Activated naive CD4-positive, alpha-beta T cell treated with anti-CD3 and anti-CD28 coated beads for 36 hours (primary cell): ENCODE results near the gene TRPM2. TPM values are rescaled to one million over a fixed set of nuclear protein-coding genes. Genes with fewer than 3 reads are reported as not detected.
"Not testable (repeated sequence)": the region's sequence is repeated elsewhere in the genome, so short reads cannot be mapped to it uniquely, and the experiment has no call there.

Experiments used
- CTCF ChIA-PET: fragments of 350-600 bp; sonication (Branson Sonifier 250); formaldehyde crosslinking; loops from one replicate; lab custom pipeline; 2021; ENCODE audit warnings: antibody characterized with exemption; lab: Charles Lee
- DNase-seq: peaks from one replicate; pipeline ENCODE4 v3.0.0-alpha.2; 2020
- H3K27ac Mint-ChIP-seq: one replicate; pipeline ENCODE4 v1.8.0; 2021; ENCODE audit warnings: mild to moderate bottlenecking, mixed read lengths
- H3K27me3 Mint-ChIP-seq: one replicate; pipeline ENCODE4 v1.8.0; 2021; ENCODE audit warnings: low read depth, mixed read lengths
- H3K36me3 Mint-ChIP-seq: one replicate; pipeline ENCODE4 v1.8.0; 2021; ENCODE audit warnings: low read depth, mixed read lengths
- H3K4me1 Mint-ChIP-seq: one replicate; pipeline ENCODE4 v1.8.0; 2021; ENCODE audit warnings: low read depth, mixed read lengths
- H3K4me3 Mint-ChIP-seq: one replicate; pipeline ENCODE4 v1.8.0; 2021; ENCODE audit warnings: mild to moderate bottlenecking, moderate library complexity, mixed read lengths
- H3K9me3 Mint-ChIP-seq: one replicate; pipeline ENCODE4 v1.8.0; 2021; ENCODE audit warnings: mixed read lengths
- intact Hi-C: fragments of 100-400 bp; cut with micrococcal nuclease; formaldehyde crosslinking; loops from one replicate; pipeline ENCODE4 v1.15.1; 2023
- total RNA-seq, 2 experiments: library from RNA; stranded (reverse); gene quantifications; one replicate each; pipeline ENCODE4 v1.2.3, GENCODE V29; 2021

Gene TRPM2
- total RNA-seq, 2 experiments from 2014 or later, result 2.5 to 3.5 TPM

DNA sequence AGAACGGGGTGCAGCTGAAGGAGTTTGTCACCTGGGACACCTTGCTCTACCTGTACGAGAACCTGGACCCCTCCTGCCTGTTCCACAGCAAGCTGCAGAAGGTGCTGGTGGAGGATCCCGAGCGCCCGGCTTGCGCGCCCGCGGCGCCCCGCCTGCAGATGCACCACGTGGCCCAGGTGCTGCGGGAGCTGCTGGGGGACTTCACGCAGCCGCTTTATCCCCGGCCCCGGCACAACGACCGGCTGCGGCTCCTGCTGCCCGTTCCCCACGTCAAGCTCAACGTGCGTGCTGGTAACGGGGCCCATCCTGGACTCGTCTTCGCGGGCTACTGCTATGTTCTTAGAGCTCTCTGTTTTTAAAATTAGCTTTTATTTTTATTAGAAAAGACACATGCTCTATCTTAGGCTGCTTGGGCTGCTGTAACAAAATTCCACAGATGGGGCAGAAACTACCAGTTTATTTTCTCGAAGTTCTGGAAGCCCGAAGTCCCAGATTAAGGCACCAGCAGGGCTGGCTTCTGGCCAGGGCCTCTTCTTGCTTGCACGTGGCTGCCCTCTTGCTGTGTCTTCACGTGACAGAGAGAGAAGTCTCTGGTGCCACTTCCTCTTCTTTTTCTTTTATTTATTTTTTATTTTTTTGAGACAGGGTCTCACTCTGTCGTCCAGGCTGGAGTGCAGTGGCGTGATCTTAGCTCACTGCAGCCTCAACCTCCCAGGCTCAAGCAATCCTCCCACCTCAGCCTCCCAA lies 38.1 kb downstream of the TRPM2 start:
- Mint-ChIP-seq H3K27ac (no peak overlapping the region), H3K27me3 (no peaks in the 10 kb centered on the region), H3K4me3 (no peak overlapping the region), H3K4me1 (no peaks in the 10 kb centered on the region), H3K9me3 (peaks cover 4% of the 10 kb centered on the region), H3K36me3 (no peaks in the 10 kb centered on the region)
- DNase-seq, result no peak
- CTCF ChIA-PET, result interaction anchor here (0.9 kb wide), 1 partner anchor 15 kb away, joined by 3 read pairs; no protein-coding TSS in a partner anchor
- intact Hi-C loops, result no loop called here

- DNase-seq, result no peak
- Mint-ChIP-seq H3K4me3 (no peak overlapping the region), H3K27ac (no peak overlapping the region), H3K27me3 (no peaks in the 10 kb centered on the region), H3K36me3 (no peaks in the 10 kb centered on the region), H3K9me3 (peaks cover 2% of the 10 kb centered on the region), H3K4me1 (no peaks in the 10 kb centered on the region)
- CTCF ChIA-PET, result interaction anchor here (0.9 kb wide), 1 partner anchor 15 kb away, joined by 3 read pairs; no protein-coding TSS in a partner anchor
- intact Hi-C loops, result no loop called here
These were observed 38.8 kb downstream of the TRPM2 start for GRCh38 chr21:44392185-44392584.

DNA sequence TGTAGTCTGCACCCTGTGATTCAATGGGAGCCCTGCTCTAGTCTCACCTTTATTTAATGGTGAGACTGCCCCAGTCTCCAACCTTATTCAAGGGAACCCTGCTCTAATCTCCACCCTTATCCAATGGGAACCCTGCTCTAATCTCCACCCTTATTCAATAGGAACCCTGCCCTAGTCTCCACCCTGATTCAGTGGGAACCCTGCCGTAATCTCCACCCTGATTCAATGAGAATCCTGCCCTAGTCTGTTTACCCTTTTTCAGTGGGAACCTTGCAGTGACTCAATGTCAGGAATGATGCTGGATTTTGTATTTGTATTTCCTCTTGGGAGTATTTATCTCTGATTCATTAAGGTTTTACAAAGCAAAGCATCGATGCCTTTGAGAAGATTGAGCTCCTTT lies 39.5 kb downstream of the TRPM2 start:
- H3K27ac Mint-ChIP-seq, result no peak overlapping the region
- H3K4me1 Mint-ChIP-seq, result no peaks in the 10 kb centered on the region
- intact Hi-C loops, result no loop called here
- H3K4me3 Mint-ChIP-seq, result no peak overlapping the region
- no peaks in the 10 kb centered on the region for H3K27me3 Mint-ChIP-seq
- CTCF ChIA-PET, result no interaction called here
- peaks cover 2% of the 10 kb centered on the region for H3K9me3 Mint-ChIP-seq
- no peaks in the 10 kb centered on the region for H3K36me3 Mint-ChIP-seq
- no peak for DNase-seq

DNA sequence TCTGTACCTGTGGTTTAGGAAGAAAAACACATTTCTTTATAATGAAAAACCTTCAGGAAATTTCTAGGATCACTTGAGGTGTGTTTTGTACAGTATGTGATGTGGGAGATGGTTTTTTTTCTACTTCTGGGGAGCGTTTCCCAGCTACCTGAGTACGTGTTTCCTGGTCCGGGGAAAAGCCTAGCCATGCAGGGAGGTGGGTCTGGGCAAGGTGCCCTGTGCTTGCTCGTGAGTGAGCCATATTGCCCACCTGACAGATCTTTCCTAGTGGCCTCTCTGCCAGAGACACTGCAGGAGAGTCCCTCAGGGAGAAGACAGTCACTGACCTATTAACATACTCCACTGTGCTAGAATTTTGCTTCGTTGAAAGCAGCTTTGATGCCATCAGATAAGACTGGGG lies 41.3 kb downstream of the TRPM2 start:
- H3K27ac Mint-ChIP-seq, result no peak overlapping the region
- intact Hi-C loops, result no loop called here
- peaks cover 2% of the 10 kb centered on the region for H3K9me3 Mint-ChIP-seq
- no peaks in the 10 kb centered on the region for H3K27me3 Mint-ChIP-seq
- H3K36me3 Mint-ChIP-seq, result no peaks in the 10 kb centered on the region
- H3K4me3 Mint-ChIP-seq, result no peak overlapping the region
- no peak for DNase-seq
- no peaks in the 10 kb centered on the region for H3K4me1 Mint-ChIP-seq
- CTCF ChIA-PET, result no interaction called here

GRCh38 chr21:44395260-44395659 lies 41.8 kb downstream of the TRPM2 start:
- Mint-ChIP-seq H3K27ac (no peak overlapping the region), H3K9me3 (no peaks in the 10 kb centered on the region), H3K36me3 (no peaks in the 10 kb centered on the region), H3K27me3 (no peaks in the 10 kb centered on the region), H3K4me1 (no peaks in the 10 kb centered on the region), H3K4me3 (no peak overlapping the region)
- DNase-seq, result no peak
- CTCF ChIA-PET, result no interaction called here
- intact Hi-C loops, result no loop called here

- DNase-seq, H3K27me3 Mint-ChIP-seq, intact Hi-C loops, H3K4me1 Mint-ChIP-seq, H3K36me3 Mint-ChIP-seq, H3K4me3 Mint-ChIP-seq, H3K27ac Mint-ChIP-seq, H3K9me3 Mint-ChIP-seq, CTCF ChIA-PET: not testable (repeated sequence)
These were observed 43.4 kb downstream of the TRPM2 start for GRCh38 chr21:44396803-44397202.

DNA sequence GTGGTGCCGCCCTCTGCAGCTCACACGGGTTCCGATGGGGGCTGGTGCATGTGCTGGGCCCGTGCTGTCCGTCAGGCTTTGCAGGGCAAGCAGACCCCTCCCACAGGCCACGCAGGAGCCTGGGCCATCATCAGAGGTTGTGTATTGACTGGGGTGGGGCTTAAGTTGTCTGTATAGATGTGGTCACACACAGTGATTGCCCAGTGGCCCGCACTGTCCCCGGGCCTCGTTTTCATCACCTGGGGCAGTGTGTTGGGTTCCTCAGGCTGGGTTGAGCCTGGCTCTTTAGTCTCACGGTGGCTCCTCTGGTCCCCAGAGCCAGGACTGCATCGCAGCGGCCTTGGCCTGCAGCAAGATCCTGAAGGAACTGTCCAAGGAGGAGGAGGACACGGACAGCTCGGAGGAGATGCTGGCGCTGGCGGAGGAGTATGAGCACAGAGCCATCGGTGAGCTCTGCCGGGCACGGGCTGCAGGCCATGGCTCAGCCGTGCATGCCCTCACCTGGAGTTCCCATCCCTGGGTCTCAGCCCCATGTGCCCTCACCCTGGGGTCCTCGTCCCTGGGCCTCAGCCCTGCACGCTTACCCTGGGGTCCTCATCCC lies 44.1 kb downstream of the TRPM2 start:
- DNase-seq, result no peak
- no peak overlapping the region for H3K27ac Mint-ChIP-seq
- CTCF ChIA-PET, result no interaction called here
- no peak overlapping the region for H3K4me3 Mint-ChIP-seq
- no peaks in the 10 kb centered on the region for H3K36me3 Mint-ChIP-seq
- intact Hi-C loops, result no loop called here
- H3K9me3 Mint-ChIP-seq, result no peaks in the 10 kb centered on the region
- no peaks in the 10 kb centered on the region for H3K27me3 Mint-ChIP-seq
- H3K4me1 Mint-ChIP-seq, result no peaks in the 10 kb centered on the region

GRCh38 chr21:44398499-44398898 lies 45.1 kb downstream of the TRPM2 start:
- DNase-seq, result no peak
- CTCF ChIA-PET, result no interaction called here
- H3K4me1 Mint-ChIP-seq, result no peaks in the 10 kb centered on the region
- intact Hi-C loops, result no loop called here
- no peaks in the 10 kb centered on the region for H3K9me3 Mint-ChIP-seq
- H3K27me3 Mint-ChIP-seq, result no peaks in the 10 kb centered on the region
- H3K27ac Mint-ChIP-seq, result no peak overlapping the region
- no peak overlapping the region for H3K4me3 Mint-ChIP-seq
- no peaks in the 10 kb centered on the region for H3K36me3 Mint-ChIP-seq

DNA sequence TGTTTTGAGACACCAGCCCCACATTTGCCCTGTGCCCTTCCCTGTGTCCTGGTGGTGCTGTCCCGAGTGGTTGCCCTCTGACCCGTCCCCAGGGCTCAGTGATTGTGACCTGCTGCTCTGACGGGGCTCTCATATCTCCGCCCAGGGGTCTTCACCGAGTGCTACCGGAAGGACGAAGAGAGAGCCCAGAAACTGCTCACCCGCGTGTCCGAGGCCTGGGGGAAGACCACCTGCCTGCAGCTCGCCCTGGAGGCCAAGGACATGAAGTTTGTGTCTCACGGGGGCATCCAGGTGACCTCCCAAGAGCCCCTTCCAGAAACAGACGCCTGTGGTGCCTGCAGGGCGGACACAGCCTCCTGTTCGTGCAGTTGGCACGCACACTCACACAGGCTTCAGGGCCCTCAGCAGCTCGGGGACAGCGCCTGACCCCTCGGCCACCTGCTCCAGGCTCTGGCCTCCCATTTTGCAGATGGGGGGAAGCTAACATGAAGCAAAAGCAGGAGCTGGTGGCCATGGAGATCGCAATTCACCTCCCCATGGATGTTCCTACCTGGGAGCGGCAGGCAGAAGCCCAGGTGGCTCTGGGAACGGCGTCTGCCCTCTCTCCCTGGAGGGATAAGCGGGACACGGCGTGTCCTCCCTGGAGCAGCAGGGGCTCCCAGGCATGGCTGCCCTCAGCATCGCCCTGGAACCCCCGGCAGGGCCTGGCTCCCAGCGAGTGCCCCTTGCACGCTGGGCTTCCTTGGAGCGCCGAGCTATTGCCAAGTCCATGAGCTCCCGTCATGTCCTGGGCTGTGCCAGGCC lies 45.9 kb downstream of the TRPM2 start:
- intact Hi-C loops, result no loop called here
- H3K36me3 Mint-ChIP-seq, result no peaks in the 10 kb centered on the region
- CTCF ChIA-PET, result no interaction called here

GRCh38 chr21:44399955-44400790 lies 46.8 kb downstream of the TRPM2 start:
- H3K27ac Mint-ChIP-seq, result no peak overlapping the region
- no peaks in the 10 kb centered on the region for H3K27me3 Mint-ChIP-seq
- H3K4me3 Mint-ChIP-seq, result no peak overlapping the region
- H3K9me3 Mint-ChIP-seq, result no peaks in the 10 kb centered on the region
- CTCF ChIA-PET, result no interaction called here
- H3K36me3 Mint-ChIP-seq, result no peaks in the 10 kb centered on the region
- intact Hi-C loops, result no loop called here
- DNase-seq, result no peak
- no peaks in the 10 kb centered on the region for H3K4me1 Mint-ChIP-seq

More for the DNA sequence above, 45.9 kb downstream of the TRPM2 start:
- Mint-ChIP-seq H3K27ac (no peak overlapping the region), H3K9me3 (no peaks in the 10 kb centered on the region), H3K27me3 (no peaks in the 10 kb centered on the region), H3K4me3 (no peak overlapping the region), H3K4me1 (no peaks in the 10 kb centered on the region)
- no peak for DNase-seq

DNA sequence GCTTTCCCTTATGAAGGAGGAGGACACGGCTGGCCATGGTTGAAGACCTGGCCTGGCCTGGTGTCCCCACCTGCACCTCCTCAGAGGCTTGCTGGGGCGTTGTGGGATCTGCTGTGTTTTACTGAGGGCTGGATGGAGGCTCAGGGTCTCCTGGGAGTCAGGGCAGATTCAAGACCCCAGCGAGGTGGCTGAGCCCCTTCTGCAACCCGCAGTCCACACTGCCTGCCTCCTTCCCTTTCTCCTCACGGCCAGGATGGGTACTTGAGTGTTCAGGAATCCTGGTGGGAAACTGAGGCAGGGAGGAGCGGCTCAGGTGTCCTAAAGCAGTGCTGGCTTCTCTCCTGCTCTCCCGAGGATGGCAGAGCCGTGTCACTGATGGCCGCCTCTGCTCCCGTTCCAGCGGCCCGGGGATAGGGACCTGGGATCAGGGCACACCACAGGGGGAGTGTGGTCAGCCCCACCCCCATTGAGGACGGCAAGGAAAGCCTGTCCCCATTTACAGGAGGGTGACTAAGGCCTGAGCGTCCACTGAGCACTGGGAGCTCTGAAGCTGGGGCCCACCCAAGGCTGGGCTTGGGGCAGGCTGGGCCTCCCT lies 47.5 kb downstream of the TRPM2 start:
- no peaks in the 10 kb centered on the region for H3K27me3 Mint-ChIP-seq
- H3K4me1 Mint-ChIP-seq, result no peaks in the 10 kb centered on the region
- intact Hi-C loops, result no loop called here
- H3K36me3 Mint-ChIP-seq, result no peaks in the 10 kb centered on the region
- H3K27ac Mint-ChIP-seq, result no peak overlapping the region
- no peak overlapping the region for H3K4me3 Mint-ChIP-seq
- no peak for DNase-seq
- CTCF ChIA-PET, result no interaction called here
- no peaks in the 10 kb centered on the region for H3K9me3 Mint-ChIP-seq
